UCSD-AML1 (cell line): Measurements from ENCODE around the gene CA10.

Experiments
- DNase-seq: peaks from one replicate; lab custom pipeline; 2025; ENCODE audit not compliant: unreplicated experiment; lab: John Stamatoyannopoulos, UW

The CA10 gene

GRCh38 chr17:52049051-52049450 is 109.5 kb downstream of the CA10 start:
- DNase-seq: no peak

DNA sequence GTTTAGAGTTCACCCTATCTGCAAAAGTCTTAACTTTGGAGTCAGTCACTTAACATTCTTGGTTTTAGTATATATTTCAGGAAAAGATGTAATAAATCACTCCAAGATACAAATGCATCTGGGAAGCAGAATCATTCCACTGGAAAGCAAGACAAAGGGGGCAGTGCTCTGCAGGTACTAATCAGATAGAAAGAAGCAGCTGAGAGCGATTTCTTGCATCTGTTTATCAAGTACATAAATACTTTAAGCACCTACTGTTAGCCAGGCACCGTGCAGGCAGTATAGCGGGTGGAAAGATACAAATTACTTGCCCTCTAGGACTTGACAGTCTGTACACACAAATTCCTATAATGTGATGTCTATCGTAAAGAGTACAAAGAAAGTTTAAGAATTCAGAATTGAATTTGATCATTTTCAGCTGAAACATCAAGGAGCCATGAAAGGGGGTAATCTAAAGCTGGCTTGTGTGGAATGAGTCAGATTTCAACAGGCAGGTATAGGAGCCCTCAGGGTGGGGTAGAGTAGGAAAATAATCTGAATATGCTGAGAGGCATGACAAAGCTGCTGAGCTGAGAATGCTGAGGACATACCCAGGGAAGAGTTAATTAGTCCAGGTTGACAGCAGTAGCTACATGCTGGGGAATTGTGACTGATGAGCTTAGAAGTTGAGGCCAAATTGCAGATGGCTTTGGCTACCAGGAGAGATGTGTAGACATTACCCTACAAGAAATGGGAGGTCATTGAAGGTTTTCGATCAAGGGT is 110.2 kb downstream of the CA10 start:
- DNase-seq: no peak

GRCh38 chr17:52047086-52047485 is 111.4 kb downstream of the CA10 start:
- no peak for DNase-seq

- DNase-seq: no peak
These were observed 117.3 kb downstream of the CA10 start for GRCh38 chr17:52041123-52041617.

DNA sequence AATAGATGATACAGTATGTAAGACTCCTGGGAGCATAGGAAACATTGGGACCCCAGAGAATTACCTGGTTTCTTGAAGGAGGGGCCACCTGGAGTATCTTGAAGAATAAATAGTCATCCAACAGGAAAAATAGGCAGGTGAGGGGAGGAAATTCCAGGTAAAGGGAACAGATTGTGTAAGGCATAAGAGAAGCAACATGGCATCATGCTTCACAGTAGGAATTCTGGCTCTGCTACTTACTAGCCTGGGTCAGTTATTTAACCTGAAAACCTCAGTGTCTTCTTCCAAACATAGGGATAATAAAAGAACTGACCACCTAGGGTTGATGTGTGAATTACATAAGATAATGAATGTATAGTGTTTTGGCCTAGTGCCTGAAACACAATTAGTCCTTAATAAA is 122.1 kb downstream of the CA10 start:
- no peak for DNase-seq

GRCh38 chr17:52035336-52035915 is 123.1 kb downstream of the CA10 start:
- DNase-seq: no peak

GRCh38 chr17:52032454-52032853 is 126.1 kb downstream of the CA10 start:
- DNase-seq: no peak

- no peak for DNase-seq
These were observed 128.5 kb downstream of the CA10 start for GRCh38 chr17:52030052-52030451.

DNA sequence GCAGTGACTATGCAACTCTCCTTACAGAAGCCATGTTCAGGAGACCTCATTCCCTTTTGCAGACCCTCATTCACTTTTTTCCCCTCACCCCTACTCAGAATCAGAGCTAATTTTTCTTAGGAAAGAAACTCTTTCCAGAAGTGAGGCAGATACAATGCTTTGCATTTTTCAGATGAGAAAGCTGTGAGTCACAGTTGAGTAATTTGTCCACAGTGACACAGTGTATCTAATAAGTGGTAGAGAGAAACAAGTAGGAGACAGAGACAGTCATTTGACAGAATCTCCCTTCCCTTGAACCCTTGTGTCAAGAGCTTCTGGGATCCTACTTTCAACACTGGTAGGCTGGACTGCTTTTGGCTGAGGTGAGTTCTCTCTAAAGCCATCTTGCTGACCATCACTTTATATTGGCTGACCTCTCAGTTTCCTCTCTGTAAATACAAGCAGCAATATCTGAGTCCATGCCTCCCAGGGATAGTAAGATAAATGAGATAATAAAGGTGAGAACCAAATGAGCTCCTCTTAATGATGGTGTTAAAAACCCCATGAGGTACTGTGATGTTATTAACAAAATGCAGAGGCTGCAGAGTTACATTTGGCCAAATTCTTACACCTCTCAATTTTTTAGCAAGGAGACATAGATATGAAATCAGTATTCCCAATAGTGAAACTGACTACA is 130.8 kb downstream of the CA10 start:
- no peak for DNase-seq

DNA sequence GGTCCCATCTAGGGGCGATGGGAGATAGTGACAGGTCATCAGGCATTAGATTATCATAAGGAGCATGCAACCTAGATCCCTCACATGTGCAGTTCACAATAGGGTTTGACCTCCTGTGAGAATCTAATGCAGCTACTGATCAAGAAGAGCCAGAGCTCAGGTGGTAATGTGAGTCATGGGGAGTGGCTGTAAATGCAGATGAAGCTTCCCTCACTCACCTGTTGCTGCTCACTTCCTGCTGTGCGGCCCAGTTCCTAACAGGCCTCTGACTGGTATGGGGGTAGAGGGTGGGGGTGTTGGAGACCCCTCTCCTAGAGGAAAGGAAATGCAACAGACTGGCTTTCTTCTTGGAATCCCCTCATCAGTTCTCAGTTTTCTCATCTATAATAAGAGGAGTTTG is 131.4 kb downstream of the CA10 start:
- no peak for DNase-seq

DNA sequence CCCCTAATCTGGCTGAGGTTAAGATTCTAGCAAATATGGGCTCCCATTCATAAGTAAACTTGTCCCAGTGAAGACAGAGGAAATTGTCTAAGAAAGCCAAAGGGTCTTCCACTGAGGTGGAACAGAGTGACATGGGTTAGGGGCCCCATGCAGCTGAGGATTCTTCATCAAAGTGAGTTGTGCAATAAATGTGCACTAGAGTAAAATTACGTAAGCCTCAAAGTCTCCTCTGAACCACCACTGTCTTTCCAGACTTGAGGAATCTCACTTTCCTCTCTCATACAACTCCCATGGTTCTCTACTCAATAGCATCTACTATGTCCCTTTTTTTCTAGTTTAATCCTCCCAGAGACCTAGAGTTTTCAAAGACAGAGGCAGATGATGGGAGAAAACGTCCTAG is 132.4 kb downstream of the CA10 start:
- DNase-seq: no peak

- no peak for DNase-seq
These were observed 133.3 kb downstream of the CA10 start for GRCh38 chr17:52025236-52025635.

DNA sequence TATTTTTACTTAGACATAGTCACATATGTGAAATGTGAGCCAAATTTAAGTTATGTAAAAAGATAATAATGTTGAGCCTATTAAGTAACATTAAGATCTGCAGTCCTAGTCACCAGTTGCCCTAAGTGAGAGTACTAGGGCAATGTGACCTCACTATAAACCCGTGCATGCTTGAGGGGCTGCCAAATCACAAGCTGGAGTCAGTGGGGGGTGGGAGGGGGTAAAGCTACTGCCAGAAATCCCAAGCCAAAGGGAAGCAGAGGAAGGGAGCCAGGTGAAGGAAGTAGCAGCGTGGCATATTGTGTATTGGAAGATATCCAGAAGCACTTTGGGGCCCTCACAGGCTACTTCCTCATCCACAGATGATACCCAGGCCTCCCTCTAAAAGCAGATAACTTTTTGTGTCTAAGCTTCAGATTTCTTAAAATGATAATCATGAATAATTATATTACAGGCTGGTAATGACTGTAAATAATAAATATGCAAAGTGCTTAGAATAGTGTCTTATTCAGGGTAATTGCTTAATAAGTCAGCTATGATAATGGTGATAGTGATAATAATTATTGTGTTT is 134.1 kb downstream of the CA10 start:
- DNase-seq: no peak

- no peak for DNase-seq
These were observed 147.4 kb downstream of the CA10 start for GRCh38 chr17:52011064-52011463.

DNA sequence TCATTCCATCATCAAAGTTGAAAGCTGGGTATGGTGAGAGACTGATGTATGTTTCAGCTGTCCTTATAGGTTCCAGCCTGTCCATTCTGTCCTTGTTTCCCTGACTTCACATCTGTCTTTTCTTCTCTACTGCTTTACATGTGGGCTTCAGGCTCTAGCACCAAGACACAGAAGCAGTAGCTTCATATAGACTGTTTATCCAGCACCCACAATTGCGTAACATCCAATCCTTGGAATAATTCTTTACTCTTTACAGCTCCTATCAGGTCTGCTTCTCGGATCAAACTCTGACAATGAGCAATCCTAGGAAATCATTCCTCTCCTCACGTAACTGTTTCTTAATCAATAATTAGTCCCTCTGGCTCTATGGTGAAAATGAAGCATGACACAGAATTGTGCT is 158.9 kb downstream of the CA10 start:
- no peak for DNase-seq

DNA sequence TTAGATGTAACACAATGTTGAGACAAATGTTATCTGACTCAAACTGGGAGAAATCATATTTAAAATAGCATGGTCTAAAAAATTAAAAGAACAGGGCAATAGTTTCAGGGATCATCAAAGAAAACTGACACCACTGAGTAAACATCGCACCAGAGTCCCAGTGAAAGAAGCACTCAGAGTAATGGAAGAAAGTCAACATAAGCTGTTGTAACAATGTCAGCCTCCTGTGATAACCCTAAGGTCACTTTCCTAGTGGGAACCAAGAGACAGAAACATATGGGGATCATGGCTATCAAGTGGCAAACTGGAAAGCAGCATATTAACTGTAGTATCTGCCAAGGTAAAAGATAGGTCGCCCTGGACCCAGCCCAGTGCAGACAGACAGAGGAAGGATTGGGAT is 160.8 kb downstream of the CA10 start:
- no peak for DNase-seq

GRCh38 chr17:51995797-51996403 is 162.6 kb downstream of the CA10 start:
- no peak for DNase-seq

GRCh38 chr17:51992864-51993416 is 165.6 kb downstream of the CA10 start:
- no peak for DNase-seq

DNA sequence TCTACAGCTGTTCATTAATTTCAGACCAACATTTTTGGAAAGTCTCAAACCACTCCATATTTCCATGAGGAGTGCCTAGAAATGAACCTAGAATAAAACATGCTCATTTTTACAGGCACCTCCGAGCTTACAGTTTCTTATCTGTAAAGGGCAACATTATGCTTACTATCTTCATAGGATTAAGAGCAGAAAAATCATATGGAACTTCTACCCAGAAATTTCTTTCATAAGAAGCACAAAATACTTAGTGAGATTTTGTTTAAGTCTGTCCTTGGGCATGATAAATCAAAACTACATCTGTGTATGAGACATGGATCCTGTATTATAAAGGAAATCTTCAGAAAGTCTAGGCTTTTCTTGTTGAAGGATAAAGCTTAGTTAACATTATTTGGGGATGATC is 187.4 kb downstream of the CA10 start:
- DNase-seq: no peak

- no peak for DNase-seq
These were observed 196.8 kb downstream of the CA10 start for GRCh38 chr17:51961689-51962088.

DNA sequence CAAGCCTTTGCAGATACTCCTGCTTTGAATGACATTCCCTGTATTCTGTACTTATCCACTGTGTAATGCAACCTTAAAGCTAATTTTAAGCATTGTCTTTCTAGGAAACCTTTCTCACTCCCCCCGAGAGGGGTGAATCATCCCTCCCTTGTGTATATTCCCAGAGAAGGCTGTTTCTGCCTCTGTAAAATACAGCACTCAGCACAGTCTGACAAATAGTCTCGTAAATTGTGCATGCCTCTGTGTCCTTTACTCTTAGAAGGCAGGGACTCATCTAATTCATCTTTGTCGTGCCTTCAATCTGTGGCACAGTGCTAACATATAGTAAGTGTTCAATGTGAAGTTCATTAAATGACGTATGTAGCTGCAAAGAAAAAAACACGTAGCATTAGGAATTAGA is 200.7 kb downstream of the CA10 start:
- DNase-seq: no peak
